HG02763 (cell line): ENCODE data around the gene SORBS1.
A peak's percentile ranks its signal among the peaks of the same experiment; 100 is the strongest.

Experiments used
- ATAC-seq: cut with Tn5 transposase; IDR thresholded peaks from one replicate; pipeline ENCODE4 v1.9.1; 2021; ENCODE audit warnings: mild to moderate bottlenecking, moderate library complexity; ENCODE audit not compliant: unreplicated experiment

The SORBS1 gene

GRCh38 chr10:95303950-95304349 lies 257.2 kb downstream of the SORBS1 start:
- no peak for ATAC-seq

- ATAC-seq: no peak
Observed at GRCh38 chr10:95303535-95303934, 257.6 kb downstream of the SORBS1 start.

DNA sequence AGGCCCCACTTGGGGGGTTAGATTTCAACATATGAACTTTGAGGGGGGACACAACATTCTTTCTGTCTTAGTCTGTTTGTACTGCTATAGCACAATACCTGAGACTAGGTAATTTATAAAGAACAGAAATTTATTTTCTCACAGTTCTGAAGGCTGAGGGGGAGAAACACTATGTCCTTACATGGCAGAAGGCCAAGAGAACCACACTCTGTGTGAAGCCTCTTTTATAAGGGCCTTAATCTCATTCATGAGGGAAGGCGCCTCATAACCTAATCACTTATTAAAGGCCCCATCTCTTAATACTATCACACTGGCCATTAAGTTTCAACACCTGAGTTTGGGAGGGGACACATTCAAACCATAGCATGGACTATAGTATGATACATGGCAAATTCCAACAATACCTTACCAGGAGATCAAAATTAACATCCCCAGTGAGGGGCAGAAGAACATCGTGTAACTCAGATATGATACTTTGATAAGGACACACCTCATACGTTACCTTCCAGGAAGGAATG lies 261.1 kb downstream of the SORBS1 start:
- ATAC-seq: no peak

DNA sequence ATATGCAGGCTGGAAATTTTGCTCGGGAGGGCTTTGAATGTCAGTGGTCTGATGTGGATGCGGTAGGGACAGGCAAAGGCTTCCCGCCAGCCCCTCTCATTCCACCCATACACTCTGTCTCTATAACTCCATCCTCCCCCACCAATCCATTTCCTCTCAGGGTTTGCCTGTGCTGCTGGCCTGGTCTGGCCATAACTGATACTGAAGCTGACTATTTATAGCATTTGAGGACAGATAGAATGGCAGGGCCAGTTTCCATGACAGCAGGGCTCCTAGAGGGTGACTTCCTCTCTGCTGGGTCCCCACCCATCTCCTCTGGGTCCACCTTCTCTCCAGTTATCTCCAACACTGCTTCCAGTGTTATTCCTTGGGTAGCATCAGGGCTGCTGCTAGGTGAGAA lies 263.8 kb downstream of the SORBS1 start:
- peak; percentile 31 for ATAC-seq

- ATAC-seq: no peak
Observed at GRCh38 chr10:95296764-95297163, 264.4 kb downstream of the SORBS1 start.

DNA sequence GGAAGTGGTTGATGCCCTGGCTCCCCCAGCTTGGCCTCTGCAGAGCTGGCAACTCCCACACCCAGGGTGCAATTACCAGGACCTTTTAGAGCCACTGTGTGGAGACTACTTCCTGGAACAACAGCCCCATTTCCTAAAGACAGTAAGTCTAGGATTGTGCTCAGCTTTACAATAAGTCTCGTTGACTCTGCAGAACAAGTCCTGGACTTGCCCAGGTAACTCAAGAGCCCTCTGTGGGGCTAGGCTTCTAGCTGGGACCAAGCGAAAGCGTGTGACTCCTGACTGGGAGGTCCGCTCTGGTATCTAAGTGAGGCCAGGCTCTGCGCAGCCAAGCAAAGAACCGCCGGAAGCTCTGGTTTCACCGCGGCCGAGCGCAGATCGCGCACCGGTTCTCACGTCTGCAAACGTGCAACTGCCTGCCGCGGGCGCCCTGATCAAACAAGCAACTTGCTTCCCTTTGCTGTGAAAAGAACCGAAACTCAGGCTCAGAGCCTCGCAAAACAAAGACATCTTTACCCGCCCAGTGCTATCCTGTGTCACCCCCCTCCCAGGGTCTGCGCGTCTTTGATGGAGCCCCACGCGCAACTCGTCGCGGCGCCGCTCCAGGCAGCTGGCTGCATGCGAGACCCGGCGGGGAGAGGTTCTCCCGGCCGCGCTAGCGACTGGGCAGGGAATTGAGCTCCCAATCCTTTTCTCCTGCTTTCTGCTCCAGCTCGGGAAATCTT lies 266.0 kb downstream of the SORBS1 start:
- ATAC-seq: peak; percentile 76

GRCh38 chr10:95293631-95294030 lies 267.5 kb downstream of the SORBS1 start:
- ATAC-seq: no peak

GRCh38 chr10:95291365-95292039 lies 269.7 kb downstream of the SORBS1 start:
- ATAC-seq: no peak

GRCh38 chr10:95290461-95291364 lies 270.5 kb downstream of the SORBS1 start, which contains the start of gene PDLIM1:
Gene PDLIM1 (minus strand): TSS chr10:95291003. CDS start chr10:95290915, 88 bp downstream.
- peak; percentile 44 for ATAC-seq

GRCh38 chr10:95289921-95290421 lies 271.2 kb downstream of the SORBS1 start:
- no peak for ATAC-seq

DNA sequence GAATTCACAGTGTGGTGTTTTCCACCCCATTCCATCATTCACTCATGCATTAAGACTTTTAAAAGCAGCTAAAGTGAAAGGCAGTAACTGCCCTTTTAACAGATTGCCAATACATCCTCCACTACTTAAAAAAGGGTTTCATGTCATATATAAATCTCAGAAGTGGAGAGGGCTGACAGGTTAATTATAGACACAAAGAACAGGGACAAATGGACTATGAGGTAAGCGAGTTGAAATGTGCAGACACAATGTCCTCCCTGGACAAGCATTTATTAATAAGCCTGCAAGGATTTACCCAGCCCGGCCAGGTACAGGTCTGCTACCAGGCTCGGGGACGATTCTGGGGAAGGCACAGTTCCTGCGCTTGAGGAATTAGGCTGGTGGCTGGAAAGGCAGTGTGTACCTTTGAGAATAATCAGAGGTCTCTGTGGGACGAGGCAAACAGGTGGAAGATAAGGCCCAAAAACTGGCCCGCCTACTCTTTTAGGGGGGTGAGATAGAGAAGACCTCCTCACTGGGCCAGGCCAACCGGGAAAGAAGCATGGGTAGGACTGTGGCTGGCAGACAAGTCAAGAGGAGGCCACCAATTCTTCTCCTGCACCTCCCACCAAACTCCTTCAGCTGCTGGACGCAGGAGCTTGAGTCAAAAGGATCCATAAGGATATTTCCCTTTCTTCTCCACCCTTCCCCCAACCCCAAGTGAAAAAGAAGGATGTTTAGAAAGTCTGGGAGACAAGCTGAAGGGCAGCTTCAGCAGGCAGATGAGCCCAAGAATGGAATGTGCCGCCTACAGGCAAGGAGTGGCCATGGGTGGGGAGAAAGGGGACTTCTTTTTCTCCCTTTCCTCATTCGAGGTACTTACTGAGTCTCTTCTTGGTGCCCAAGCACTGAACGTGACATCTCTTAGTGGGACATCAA lies 271.9 kb downstream of the SORBS1 start:
- ATAC-seq: no peak

DNA sequence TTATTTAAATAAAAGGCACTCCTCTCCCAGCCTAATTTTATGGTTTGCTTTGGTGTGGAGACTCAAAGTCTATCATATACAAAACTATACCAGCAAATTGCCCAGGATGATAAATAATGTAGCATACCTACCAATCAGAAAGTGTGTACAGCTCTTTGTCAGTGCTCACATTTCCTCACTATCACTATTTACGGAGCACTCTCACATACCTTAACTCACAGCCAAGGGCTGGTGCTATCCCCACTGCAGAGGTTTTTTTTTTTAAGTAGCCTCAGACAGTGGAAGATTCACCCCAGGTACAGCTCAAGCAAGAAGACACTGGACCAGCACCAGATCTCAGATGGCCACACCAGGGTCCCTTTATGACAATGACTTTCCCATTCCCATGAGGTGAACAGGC lies 272.9 kb downstream of the SORBS1 start:
- ATAC-seq: no peak

DNA sequence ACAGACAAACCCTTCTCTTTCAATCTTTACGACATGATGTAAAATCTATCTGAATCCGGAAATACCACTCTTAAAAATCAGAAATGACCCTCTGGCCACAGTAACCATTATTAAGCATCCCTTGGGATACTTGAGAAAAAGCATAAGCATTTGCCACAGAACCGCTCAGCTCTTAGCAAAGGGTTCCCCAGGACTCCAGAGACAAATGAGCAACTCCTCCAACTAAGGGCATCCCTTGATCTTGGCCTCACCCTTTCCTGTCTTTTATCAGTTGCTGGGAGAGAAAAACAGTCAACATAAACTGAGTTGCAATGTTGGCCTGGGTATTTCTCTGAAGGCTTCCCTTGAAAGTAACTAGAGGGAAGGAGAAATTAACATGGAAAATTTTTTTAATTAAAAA lies 273.9 kb downstream of the SORBS1 start:
- ATAC-seq: no peak

- ATAC-seq: no peak
Observed at GRCh38 chr10:95286707-95287106, 274.5 kb downstream of the SORBS1 start.

DNA sequence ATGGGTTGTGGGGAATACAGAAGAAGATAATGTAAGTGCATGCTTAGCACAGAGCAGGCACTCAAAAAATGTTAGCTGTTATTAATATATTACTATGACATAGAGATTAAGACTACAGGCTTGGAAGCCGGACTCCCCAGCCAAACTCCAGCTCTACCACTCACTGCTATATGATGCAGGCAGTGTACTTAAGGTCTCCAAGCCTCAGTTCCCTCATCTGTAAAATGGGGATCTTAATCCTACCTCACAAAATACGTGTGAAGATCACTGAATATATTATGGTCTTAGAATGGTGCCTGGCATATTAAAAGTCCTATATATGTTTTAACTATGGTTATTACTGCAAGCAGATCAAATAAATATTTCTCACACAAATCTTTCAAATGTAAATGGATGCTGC lies 275.6 kb downstream of the SORBS1 start:
- ATAC-seq: no peak

GRCh38 chr10:95284807-95285206 lies 276.4 kb downstream of the SORBS1 start:
- peak; percentile 41 for ATAC-seq

- no peak for ATAC-seq
Observed at GRCh38 chr10:95282107-95282506, 279.1 kb downstream of the SORBS1 start.

GRCh38 chr10:95281206-95281605 lies 280.0 kb downstream of the SORBS1 start:
- no peak for ATAC-seq

- ATAC-seq: no peak
Observed at GRCh38 chr10:95280637-95281036, 280.5 kb downstream of the SORBS1 start.
